Naive B cell (primary cell): ENCODE results near the gene DRD5. TPM values are rescaled to one million over a fixed set of nuclear protein-coding genes. Genes with fewer than 3 reads are reported as not detected.

ENCODE experiments used
- ATAC-seq, 2 donors: fragments of 150-1000 bp; cut with Tn5 transposase; 2 replicates each; pipeline ENCODE4 v1.10.0; 2021; ENCODE audit warnings: low read depth in 2 of 2, mild to moderate bottlenecking in 2 of 2, moderate library complexity in 2 of 2
- DNase-seq: peaks from one replicate; pipeline ENCODE4 v3.0.0; 2022
- H3K27ac Mint-ChIP-seq, 6 donors: one replicate each; pipeline ENCODE4 v1.8.0; 2020 to 2022; ENCODE audit warnings: mild to moderate bottlenecking in 6 of 6, mixed read lengths in 6 of 6, moderate library complexity in 5 of 6, inconsistent platforms in 2 of 6
- H3K27me3 Mint-ChIP-seq, 3 donors: one replicate each; pipeline ENCODE4 v1.8.0; 2021 to 2022; ENCODE audit warnings: mixed read lengths in 3 of 3, mild to moderate bottlenecking in 1 of 3
- H3K36me3 Mint-ChIP-seq, 2 donors: one replicate each; pipeline ENCODE4 v1.8.0; 2020 to 2022; ENCODE audit warnings: mixed read lengths in 2 of 2, inconsistent platforms in 1 of 2, mild to moderate bottlenecking in 1 of 2
- H3K4me1 Mint-ChIP-seq, 3 donors: one replicate each; pipeline ENCODE4 v1.8.0; 2020 to 2022; ENCODE audit warnings: mixed read lengths in 3 of 3, inconsistent platforms in 1 of 3, mild to moderate bottlenecking in 1 of 3, moderate library complexity in 1 of 3
- H3K4me3 Mint-ChIP-seq, 8 donors: one replicate each; pipeline ENCODE4 v1.8.0; 2020 to 2022; ENCODE audit warnings: mild to moderate bottlenecking in 8 of 8, mixed read lengths in 8 of 8, moderate library complexity in 8 of 8, inconsistent platforms in 2 of 8
- H3K9me3 Mint-ChIP-seq, 7 donors: one replicate each; pipeline ENCODE4 v1.8.0; 2020 to 2022; ENCODE audit warnings: mixed read lengths in 7 of 7, mild to moderate bottlenecking in 5 of 7, inconsistent platforms in 2 of 7, moderate library complexity in 1 of 7
- polyA plus RNA-seq, 6 donors: library from polyadenylated mRNA; unstranded; fragments of 300-500 nt; fragmentation: Illumina TruSeq; gene quantifications; one replicate each; pipeline ENCODE4 v1.2.3, GENCODE V29; 2021; ENCODE audit warnings: low read depth in 6 of 6

DRD5 gene
- polyA plus RNA-seq, 6 donors from 2014 or later, result not detected

GRCh38 chr4:9833421-9833820 lies 52.0 kb downstream of the DRD5 start:
- no peak for DNase-seq
- Mint-ChIP-seq H3K36me3 (no peaks in the 10 kb centered on the region), H3K27ac (peak overlapping the region in 1 of 6 donors; percentile 11), H3K27me3 (peaks cover 0 to 16% (median 14%) of the 10 kb centered on the region in 3 donors), H3K4me3 (no peak overlapping the region), H3K9me3 (peaks cover under 1 to 10% (median 3%) of the 10 kb centered on the region in 7 donors), H3K4me1 (no peaks in the 10 kb centered on the region)
- no peak for ATAC-seq

Other genes with a start within 250 kb of the DRD5 start
- 1 to 10 TPM in 3 of 6 donors, under 1 TPM in 2, not detected in 1; 0.52 to 1.4 (median 1.3) TPM for gene SLC2A9, start 239.9 kb downstream of the DRD5 start, polyA plus RNA-seq